Cerebellar nuclear complex (tissue), 1 donor: Measurements from ENCODE around the gene ME3.
"Not testable (repeated sequence)": the region's sequence is repeated elsewhere in the genome, so short reads cannot be mapped to it uniquely, and the experiment has no call there.

Source experiments
- DNase-seq, 2 experiments: peaks; one replicate each; lab custom pipeline; 2025; lab: John Stamatoyannopoulos, UW

The ME3 gene

DNA sequence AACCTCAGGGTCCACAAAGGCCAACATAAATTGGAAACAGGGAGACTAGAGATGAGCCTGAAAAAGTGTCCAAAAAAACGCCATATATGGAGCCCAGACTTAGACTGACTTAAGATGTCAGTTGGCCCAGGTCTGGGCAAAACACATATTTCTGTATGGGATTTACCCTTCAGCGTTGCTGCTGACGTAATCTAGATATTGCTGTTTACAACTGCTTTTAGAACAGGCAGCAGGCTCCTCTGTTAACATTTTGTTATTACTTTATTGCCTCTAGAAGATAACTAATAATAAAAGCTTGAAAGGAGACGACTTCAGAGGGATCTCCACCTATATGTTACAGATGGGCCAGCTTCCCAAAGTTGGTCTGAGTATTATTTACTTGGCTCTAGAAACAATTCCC is 8.7 kb downstream of the ME3 start:
- DNase-seq = no peak

DNA sequence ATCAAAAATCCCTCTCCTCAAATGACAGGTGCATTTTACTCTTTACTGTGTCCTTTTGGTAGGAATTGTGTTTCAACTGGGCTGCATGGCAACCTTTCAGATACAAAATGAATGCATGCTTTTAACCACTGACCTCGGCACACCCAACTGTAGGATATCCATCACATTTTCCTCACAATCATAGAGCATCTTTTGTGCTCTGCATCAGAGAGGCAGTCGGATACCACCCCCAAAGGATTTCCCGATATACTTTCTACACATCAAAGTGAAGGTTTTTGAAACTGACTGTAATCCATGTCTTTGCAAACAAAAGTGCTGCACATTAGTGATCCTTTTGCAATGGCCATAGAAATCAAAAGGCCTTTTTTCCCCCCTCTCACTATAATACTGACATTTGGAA is 9.1 kb downstream of the ME3 start:
- no peak for DNase-seq

DNA sequence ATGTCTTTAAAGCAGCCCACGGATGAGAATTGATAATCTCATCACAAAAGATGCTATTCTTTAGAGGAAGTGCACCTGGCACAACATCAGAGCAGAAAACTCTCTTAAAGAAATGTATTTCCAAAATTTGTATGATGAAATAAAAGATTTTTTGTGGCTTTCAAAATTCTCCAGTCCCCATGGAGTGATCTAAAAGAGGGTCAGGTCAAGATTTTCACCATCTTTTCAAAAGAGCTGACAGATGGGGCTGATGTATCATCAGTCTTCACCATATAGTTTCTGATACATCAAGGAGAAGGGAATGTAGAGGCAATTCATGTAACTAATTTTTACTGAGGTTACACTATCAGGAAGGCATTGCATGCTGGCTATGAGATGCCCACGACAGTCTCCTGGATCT is 11.7 kb downstream of the ME3 start:
- DNase-seq = no peak

DNA sequence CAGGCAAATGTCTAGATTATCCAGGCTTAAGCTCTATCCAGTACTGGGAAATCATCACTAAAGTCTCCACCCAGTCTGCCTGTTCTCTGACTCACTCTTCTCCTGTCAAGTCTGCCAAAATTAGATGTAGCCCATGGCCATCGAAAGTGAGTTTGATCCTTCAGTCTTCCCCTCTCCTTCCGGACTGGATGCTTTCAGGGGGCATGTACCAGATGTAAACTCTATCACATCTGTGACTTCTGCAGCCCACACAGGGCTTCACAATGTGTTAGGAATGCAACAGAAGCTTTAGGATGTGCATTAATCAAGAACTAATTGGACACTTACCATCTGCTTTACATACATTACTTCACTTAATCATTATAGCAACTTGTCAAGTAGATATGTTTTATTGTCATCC is 12.3 kb downstream of the ME3 start:
- DNase-seq = no peak

DNA sequence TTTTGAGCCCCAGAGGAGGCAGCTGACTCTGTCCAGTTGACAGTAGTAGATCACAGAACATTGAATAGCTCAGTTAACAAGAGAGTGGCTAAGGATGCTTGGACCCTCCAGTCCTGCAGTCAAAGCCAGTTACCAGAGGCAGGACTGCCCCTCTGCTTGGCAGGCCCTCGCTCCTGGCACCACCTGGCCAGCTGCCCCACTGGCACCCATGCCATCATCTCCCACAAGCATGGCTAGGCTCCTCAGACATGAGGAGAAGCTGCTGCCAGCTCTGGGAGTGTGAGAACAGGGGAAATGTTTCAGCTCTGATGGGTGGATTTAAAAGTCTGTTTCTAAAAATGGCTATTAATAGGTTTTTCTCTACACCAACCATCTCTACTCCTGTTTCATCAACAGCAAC is 13.9 kb downstream of the ME3 start:
- DNase-seq = no peak

DNA sequence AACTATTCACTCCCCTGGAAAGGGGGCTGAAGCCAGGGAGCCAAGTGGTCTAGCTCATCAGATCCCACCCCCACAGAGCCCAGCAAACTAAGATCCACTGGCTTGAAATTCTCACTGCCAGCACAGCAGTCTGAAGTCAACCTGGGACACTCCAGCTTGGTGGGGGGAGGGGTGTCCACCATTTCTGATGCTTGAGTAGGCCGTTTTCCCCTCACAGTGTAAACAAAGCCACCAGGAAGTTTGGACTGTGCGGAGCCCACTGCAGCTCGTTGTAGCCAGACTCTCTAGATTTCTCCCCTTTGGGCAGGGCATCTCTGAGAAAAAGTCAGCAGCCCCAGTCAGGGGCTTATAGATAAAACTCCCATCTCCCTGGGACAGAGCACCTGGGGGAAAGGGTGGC is 27.2 kb downstream of the ME3 start:
- not testable (repeated sequence) for DNase-seq

DNA sequence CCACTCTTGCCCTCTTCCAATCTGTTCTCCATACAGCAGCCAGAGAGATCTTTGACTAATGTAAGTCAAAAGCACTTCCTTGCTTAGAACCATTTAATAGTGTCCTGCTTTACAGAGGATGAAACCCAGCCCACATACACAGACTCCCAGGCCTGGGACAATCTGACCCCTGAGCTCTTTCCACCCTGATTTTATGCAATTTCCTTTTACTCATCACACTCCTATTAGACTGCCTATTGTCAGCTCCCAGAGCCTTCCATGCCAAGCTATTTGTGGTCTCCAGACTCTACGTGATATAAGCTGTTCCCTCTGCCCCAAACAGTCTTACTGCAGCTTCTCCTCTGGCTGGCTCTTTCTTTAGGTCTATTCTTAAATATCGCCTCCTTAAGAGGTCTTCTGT is 28.1 kb downstream of the ME3 start:
- DNase-seq = no peak

DNA sequence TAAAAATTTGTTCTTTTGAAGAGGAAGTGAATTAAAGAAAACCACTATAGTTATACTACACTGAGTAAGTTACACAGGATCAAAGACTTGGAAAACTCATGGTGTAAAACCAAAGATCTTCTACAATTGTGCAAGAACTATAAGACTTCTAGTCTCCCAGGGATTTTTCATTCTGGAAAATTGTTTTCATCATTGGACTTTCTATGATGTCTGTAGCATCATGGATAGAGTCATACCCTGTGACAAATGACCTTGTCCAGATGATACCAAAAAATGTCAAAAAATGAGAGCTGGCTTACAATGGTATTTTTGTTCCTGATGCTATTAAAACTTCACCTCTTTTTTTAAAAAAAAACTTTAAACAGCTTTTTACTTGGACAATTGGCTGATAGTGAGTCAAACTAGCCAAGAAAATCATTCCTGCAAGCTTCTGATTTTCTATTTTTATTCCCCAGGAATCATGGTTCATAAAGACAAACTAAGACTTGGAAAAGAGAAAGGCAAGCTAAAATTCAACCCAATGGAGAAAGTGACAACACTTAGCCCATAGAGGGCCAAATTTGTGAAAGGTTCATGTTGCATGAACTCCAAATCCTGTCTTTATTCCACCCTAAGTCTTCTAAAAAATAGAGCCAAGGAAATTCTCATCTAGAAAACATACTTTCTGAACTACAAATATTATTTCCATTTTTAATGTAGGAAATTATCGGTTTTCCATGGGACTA is 30.7 kb downstream of the ME3 start:
- no peak for DNase-seq

DNA sequence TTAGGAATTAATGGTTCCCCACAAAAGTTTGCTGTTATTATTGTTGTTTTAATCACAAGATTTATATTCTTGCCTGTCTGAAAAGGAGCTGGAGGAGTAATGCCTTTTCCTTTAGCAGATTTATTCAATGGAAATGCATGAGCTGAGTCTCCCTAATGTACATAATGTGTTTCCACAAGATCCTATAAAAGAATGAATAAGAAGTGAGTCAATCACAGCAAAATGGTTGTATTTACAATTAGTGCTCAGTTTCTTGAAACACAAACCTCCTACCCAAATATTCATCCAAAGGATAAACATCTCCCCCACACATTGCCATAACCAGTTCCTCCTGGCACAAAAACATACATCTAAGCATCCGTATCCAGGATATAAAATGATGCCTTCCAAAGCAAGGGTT is 33.3 kb downstream of the ME3 start:
- no peak for DNase-seq

DNA sequence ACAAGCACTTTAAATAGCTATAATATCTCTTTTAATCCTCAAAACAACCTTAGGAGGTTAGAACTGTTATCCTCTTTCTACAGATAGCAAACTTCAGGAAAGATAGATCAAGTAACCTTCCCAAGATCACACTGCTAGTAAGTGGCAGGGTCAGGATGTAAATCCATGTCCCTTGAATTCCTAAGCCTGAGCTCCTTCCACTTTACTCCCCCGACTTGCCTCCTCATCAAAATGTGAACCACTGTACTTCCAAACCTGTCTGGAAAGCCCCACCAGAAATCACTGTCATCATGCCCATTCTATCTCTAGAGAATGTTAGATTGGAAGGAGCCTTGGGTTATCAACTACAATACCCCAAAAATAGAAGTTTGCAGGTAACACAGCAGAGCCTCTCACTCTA is 33.7 kb downstream of the ME3 start:
- DNase-seq = no peak

DNA sequence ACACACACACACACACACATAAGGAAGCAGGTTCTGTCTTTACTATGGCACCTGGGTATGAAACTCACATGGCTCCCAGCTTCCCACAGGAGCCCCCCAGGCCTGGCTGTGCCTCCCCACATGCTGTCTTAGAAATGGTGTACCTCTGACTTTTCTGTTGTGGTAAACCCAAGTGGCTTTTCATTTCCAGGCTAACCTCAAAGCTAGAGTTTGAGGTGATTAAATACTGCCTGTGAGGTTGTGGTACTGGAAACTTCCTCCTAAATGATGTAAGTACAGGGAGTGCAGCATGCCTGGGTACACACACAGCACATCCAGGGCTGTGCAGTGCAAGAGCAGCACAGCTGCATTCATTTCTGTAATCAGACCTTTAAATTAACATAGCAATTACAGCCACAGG is 34.4 kb downstream of the ME3 start:
- DNase-seq = no peak

DNA sequence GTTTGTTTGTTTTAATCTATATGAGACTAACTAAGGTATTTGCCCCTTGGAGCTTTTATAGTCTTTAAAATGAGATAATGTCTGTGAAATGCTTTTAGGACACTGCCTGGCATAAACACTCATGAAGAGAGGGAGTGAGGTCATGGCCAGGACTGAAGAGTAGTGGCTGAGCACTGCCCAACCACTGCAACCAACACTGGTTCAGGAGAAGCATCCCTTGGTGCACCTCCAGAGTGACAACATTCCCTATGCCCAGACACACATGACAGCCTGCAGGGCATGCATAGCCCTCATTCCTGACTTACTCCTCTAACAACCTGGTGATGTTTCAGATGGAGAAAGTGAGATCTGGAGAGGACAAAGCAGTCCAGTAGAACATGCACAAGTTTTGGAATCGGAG is 36.1 kb downstream of the ME3 start:
- DNase-seq = no peak

DNA sequence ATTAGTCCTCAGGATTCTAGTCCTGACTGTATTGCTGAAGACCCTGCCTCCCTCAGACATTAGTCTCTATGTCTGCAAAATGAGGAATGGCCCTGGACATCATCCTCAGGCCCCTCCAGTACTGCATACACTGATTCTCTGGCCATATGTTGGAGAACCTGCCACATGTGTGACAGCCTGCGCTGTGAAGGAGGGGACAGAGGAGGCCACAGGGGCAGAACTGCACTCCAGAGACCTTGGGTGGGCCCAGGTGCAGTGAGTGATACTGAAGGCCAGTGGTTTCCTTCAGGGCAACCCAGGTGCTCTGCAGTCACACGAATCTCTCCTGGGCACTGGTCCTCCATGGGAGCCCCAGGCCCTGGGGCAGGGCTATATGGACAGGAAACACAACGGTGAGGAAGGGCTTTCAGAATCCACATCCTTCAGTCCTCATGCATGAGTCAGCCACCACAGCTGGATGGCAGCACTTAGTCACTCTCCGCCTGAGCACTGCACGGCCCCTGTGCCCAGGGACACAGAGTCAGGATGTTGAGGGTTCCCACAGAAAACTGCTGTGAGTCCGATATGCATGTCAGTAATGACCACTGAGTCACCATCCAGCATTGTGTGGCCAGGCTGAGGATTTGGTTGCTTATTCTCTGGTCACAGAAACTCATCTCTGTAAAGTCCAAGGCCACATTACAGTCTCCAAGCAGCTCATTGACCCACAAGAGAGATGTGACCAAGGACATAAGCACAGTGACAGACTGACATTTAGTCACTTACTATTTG is 39.7 kb downstream of the ME3 start:
- DNase-seq = no peak

DNA sequence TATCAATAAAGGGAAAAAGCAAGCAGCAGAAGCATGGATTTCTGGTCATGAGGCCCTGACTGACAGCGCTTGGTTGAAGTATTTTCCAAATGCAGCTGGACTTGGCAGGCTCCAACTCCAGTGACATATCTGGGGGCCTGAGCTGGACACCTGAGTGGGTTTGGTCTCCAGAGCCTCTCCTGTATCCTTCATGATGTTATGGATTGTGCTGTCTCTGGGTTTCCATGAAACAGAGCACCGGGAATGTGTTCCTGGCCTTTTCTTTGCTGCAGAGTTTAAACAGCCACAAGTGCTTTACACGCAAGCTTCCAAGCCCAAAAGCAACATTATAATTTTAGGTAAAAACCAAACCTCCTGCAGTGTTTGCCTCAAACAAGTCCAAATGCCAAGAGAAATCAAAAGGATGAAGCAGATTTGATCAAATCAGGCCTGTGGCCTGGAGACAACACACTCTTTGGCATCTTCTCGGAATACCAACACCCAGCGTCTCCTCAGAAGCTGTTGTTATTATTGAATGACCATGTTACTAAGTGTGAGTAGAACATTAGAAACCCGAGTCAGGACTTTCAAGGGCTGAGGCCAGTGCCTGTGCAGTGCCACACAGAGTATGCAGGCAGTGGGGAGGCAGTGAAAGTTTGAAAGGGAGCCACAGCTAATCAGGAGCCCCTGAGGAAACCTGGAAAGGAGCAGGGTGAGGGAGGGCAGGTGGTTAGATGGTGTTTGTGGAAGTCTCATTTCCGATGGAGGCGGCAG is 42.0 kb downstream of the ME3 start:
- no peak for DNase-seq

DNA sequence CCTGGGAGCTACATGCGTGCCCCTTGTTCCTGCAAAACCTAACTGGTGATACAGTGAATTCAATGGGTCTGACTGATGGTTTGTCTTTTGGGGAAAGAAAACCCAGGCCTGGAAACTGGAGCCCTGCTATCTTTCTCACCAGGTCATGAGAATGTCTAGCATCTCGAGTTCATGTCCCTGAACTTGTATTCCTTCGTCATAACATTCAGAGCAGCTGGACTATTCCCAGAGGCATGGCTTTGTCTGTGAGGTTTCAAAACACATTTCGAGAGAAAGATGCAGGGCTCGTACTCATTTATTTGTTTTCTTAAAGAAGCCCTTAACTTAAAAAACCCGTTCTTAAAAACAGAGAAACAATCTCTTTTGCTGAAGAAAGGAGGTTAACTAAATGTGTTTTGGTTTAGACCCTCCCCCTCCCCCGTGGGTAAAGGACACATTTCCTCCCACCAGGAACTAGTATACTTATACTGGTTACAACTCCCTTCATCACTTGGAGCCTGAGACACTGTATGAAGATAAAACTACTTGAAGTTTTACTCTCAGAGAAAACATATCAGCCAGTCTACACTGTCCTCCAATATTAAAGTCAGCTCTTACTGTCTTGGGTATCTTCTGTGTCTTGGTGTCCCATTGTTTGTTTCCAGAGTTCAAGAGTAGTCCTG is 43.2 kb downstream of the ME3 start:
- no peak for DNase-seq

DNA sequence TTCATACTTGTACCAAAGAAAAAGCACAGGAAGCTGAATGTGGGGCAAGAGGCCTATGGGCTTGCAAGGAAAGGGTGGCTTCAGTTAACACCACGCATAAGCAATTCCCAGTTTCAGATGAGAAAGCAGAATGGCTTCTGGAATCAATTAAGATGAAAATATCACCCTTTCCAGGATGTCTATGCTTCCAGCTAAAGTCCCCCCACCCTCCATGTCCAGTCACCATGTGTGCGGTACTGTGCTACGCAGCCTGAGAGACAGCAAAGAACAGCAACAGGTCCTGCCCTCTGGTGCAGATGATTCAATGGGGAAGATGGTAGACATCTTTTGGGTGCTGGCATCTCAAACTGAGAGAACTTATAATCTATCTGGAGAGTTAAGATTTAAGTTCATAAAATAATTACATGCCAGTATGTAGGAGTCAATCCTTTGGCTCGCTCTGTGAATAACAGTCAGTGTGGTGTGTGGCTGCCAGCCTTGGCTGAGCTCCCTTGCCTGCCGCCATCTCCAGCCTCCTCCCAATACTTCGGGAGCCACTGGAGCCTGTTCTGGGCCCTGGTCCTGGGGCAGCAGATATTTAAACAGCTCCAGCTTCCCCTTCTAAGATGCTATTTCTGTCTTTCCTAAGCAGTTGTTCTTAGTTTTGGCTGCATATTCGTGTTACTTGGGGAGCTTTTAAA is 44.5 kb downstream of the ME3 start:
- no peak for DNase-seq

DNA sequence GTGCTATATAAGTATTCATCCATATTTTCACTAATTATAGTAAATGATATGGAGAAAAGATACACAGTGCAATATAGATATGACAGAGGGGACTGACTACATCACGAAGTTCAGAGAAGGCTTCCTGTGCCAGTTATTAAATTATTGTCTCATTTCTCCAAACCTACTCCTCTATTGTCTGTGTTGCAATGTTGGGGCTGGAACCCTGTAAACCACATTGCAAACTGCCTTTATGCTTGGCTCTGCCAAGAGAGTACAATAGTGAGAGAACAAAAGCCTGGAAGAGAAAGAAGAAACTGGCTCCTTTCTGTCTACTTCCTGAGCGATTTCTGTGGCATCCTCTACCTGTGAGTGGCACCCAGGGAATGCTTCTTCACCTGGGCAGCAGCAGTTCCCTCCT is 46.4 kb downstream of the ME3 start:
- DNase-seq = no peak

DNA sequence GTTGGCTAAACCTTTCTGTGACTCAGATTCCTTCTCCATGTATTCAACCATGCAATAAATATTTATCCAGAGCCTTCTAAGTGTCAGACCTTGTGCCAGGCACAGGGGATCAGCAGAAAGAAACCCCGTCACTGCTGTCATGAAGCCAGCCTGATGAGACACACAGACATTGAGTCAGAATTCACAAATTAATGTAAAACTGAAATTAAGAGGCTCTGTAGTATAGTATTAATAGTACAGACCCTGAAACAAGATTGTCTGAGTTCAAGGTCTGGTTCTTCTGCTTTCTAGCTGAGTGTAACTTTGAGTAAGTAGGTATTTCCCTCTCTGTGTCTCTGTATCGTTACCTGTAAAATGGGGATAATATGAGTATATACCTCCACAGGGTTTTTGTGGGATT is 46.9 kb downstream of the ME3 start:
- DNase-seq = no peak

DNA sequence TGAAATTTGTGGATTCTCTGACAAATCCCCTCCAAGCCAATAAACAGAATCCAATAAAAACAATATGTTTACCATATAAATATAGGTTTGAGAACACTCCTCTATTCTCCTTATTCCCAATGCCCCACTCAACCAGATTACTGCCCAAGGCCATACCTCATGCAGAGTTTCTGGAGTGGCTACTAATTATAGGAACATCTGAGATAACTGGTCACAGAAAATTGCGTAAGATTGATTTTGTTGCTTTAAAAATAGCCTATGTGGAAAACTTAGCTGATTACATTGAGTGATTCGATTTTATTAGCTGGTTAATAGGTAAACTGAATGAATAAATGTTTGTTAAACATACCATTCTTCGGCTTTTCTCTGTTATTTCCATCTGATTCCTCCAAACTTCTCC is 48.0 kb downstream of the ME3 start:
- no peak for DNase-seq

DNA sequence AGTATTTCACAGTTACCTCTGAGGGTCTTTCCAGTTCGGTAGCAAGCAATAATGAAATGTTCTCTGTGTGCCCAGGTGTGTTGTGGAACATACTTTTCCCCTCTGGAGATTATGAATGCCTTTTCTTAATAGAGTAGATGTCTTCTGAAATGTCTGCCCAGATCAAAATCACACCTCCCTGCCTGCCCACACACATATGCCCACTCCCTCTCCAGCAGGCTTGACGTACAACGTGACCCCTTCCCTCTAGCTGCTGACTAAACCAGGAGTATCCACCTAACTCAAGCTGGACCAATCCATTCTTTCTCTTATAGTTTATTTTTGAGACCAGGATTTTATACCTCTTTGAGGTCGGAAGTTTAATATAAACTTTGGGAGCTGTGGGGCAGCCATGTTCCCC is 48.7 kb downstream of the ME3 start:
- no peak for DNase-seq

DNA sequence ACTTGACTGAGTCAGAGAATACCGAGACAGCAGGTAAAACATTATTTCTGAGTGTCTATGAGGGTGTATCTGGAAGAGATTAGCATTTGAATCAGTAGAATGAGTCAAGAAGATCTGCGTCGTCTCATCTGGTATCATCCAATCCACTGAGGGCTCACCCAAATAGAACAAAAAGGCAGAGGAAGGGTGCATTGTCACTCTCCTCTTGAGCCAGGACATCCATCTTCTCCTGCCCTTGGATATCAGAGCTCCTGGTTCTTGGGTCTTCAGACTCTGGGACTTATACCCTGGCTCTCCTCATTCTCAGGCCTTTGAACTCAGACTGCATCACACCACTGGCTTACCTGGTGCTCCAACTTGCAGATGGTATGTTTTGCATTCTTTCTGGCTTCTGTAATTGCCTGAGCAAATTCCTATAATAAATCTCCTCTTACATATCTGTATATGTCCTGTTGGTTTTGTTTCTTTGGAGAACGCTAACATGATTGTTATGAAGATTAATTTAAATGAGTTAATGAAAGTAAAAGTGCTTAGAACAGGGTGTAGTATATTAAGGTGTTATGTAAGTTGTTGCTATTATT is 49.3 kb downstream of the ME3 start:
- DNase-seq = no peak

DNA sequence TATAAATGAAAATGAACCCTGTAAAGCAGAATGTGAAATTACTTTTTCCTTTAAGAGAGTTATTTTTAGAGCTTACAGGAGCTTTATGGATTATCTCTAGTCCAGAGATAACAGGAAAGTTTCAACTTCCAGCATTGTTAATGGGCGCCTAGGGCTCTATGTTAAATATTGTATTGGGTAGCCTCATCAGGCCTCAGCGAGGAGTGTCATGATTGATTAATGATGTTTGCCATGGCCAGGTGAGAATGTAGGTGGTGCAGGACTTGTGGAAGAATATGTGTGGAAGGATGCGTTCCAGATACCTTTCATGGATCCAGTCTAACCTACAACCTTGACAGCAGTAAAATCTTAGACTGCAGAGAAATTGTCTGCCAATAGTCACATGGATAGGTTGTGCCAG is 50.6 kb downstream of the ME3 start:
- DNase-seq = no peak
